Ishikawa (cell line): ENCODE measurements around the gene DEPDC7.

ENCODE experiments used
- CEBPB ChIP-seq: IDR thresholded peaks from 2 replicates; pipeline ENCODE4 v1.6.1; 2012
- CREB1 ChIP-seq: IDR thresholded peaks from 2 replicates; pipeline ENCODE4 v1.6.1; 2012; ENCODE audit warnings: low read depth
- EGR1 ChIP-seq: IDR thresholded peaks from 2 replicates; pipeline ENCODE4 v1.6.1; 2012
- EP300 ChIP-seq: IDR thresholded peaks from 2 replicates; pipeline ENCODE4 v1.6.1; 2012; ENCODE audit warnings: borderline replicate concordance
- FOXM1 ChIP-seq: IDR thresholded peaks from 2 replicates; pipeline ENCODE4 v1.6.1; 2012; ENCODE audit warnings: low read depth, borderline replicate concordance
- NFIC ChIP-seq: IDR thresholded peaks from 2 replicates; pipeline ENCODE4 v1.6.1; 2012
- RAD21 ChIP-seq: IDR thresholded peaks from 2 replicates; pipeline ENCODE4 v1.6.1; 2012; ENCODE audit warnings: low read depth
- TAF1 ChIP-seq: IDR thresholded peaks from 2 replicates; pipeline ENCODE4 v1.6.1; 2012; ENCODE audit warnings: low read depth, mild to moderate bottlenecking
- TCF12 ChIP-seq: IDR thresholded peaks from 2 replicates; pipeline ENCODE4 v1.6.1; 2012; ENCODE audit warnings: low read depth
- TEAD4 ChIP-seq: IDR thresholded peaks from 2 replicates; pipeline ENCODE4 v1.6.1; 2012
- YY1 ChIP-seq: IDR thresholded peaks from 2 replicates; pipeline ENCODE4 v1.6.1; 2012; ENCODE audit warnings: low read depth
- ZBTB7A ChIP-seq: IDR thresholded peaks from 2 replicates; pipeline ENCODE4 v1.6.1; 2012; ENCODE audit warnings: low read depth
- TF ChIP-seq, protein P1 (sequence below): IDR thresholded peaks from 2 replicates; pipeline ENCODE4 v1.6.1; 2012
- TF ChIP-seq, protein P2 (sequence below): IDR thresholded peaks from 2 replicates; pipeline ENCODE4 v1.6.1; 2012; ENCODE audit warnings: low read depth, mild to moderate bottlenecking
- TF ChIP-seq, protein P3 (sequence below): IDR thresholded peaks from 2 replicates; pipeline ENCODE4 v1.6.1; 2012

DEPDC7 gene

DNA sequence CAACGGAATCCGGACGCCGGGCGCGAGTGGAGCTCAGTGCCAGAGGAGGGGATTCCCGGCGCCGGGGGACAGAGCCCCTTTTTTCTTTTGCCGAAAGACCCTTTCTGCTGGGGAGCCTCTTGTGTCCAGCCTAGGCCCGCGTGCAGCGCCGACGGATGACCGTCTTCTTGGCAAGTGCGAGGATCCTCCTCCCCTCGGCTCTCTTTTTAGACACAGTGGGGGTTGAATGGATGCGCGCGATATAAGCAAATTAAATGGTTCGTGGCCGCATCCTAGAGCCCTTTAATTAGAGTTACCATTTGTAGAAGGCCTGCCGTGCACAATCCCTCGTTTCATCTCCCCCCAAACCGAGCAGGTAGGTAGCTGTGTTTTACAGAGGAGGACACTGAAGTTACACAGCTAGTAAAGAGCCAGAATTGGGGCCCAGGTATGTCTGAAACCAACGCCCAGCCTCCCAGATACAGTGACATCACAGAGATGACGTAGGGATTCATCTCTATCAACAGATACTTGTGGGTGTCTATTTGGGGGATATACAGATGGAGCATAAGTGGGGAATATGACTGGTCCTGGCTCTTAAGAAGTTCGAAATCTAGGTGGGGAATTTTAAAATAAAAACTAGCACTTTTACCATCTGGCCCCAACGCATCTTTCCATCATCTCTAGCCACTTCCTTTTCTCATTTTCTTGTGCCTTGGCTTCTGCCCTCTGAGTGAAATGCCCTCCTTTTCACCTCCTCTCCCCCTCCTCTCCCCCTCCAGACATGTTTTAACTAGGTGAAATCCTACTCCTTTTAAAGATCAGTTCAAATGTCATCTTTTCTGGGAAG is 24.6 kb downstream of the DEPDC7 start:
- TF ChIP-seq CREB1 = no peak
- TF ChIP-seq NFIC = no peak
- TF ChIP-seq, protein P1, sequence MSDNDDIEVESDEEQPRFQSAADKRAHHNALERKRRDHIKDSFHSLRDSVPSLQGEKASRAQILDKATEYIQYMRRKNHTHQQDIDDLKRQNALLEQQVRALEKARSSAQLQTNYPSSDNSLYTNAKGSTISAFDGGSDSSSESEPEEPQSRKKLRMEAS = no peak
- TF ChIP-seq CEBPB = no peak

DNA sequence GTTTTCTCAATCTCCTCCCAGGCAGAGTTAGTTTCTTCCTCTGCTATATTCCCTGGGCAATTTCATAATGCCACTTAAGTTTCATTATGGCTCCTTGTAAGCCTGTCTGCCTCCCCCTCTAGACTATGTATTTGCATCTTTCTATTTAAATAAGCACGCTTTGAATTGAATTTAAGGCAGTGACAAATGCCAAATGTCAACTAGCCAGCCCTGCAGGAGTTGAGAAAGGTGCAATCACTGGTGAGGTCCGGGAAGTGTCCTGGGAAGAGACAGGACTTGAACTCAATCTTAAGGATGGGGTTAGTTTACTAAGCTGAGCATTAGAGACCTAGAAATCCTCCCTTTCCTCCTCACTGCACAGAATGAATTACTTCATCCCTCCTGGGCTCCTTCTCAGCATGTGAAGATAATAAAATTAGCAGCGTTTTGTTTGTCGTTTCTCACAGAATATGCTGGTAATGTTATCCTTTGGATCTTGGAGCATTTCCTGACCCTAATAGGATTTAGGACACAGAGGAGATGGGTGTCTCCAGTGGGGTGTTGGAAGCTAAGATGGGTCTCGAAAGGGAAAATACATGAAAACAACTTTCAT is 25.3 kb downstream of the DEPDC7 start:
- TF ChIP-seq TAF1 = no peak
- no peak for TF ChIP-seq RAD21
- TF ChIP-seq EGR1 = no peak
- TF ChIP-seq CREB1 = no peak
- TF ChIP-seq NFIC = no peak
- TF ChIP-seq YY1 = no peak
- TF ChIP-seq, protein P2, sequence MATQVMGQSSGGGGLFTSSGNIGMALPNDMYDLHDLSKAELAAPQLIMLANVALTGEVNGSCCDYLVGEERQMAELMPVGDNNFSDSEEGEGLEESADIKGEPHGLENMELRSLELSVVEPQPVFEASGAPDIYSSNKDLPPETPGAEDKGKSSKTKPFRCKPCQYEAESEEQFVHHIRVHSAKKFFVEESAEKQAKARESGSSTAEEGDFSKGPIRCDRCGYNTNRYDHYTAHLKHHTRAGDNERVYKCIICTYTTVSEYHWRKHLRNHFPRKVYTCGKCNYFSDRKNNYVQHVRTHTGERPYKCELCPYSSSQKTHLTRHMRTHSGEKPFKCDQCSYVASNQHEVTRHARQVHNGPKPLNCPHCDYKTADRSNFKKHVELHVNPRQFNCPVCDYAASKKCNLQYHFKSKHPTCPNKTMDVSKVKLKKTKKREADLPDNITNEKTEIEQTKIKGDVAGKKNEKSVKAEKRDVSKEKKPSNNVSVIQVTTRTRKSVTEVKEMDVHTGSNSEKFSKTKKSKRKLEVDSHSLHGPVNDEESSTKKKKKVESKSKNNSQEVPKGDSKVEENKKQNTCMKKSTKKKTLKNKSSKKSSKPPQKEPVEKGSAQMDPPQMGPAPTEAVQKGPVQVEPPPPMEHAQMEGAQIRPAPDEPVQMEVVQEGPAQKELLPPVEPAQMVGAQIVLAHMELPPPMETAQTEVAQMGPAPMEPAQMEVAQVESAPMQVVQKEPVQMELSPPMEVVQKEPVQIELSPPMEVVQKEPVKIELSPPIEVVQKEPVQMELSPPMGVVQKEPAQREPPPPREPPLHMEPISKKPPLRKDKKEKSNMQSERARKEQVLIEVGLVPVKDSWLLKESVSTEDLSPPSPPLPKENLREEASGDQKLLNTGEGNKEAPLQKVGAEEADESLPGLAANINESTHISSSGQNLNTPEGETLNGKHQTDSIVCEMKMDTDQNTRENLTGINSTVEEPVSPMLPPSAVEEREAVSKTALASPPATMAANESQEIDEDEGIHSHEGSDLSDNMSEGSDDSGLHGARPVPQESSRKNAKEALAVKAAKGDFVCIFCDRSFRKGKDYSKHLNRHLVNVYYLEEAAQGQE = no peak
- no peak for TF ChIP-seq EP300
- TF ChIP-seq, protein P3, sequence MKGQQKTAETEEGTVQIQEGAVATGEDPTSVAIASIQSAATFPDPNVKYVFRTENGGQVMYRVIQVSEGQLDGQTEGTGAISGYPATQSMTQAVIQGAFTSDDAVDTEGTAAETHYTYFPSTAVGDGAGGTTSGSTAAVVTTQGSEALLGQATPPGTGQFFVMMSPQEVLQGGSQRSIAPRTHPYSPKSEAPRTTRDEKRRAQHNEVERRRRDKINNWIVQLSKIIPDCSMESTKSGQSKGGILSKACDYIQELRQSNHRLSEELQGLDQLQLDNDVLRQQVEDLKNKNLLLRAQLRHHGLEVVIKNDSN = no peak
- TF ChIP-seq ZBTB7A = no peak
- TF ChIP-seq TCF12 = no peak
- TF ChIP-seq CEBPB = no peak
- TF ChIP-seq TEAD4 = no peak
- TF ChIP-seq, protein P1 = no peak
- no peak for TF ChIP-seq FOXM1

DNA sequence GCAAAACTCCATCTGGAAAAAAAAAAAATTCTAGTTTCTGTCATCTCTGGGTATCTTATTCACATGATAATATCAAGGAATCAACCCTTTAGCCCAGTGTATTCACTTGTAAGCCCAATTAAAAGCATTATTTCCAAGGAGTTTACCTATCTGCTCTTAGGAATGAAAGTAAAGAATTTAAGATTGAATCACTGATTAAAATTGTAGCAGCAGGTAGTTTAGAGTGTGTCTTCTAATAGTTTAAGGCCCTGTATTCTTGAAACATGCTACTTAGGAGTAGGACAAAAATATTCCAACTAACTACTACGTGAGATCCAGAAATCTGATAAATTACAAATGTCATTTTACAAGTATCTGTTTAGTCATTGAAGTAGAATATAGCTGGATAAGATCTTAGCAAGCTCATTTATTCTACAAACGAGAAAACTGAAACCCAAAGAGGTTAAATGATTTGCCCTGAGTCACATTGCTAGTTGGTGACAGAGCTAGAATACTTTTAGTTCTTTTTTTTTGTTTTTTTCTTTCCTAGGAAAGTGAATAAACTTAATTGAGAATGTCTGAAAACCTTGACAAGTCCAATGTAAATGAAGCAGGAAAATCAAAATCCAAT is 27.6 kb downstream of the DEPDC7 start:
- TF ChIP-seq ZBTB7A = no peak
- TF ChIP-seq, protein P3 = no peak
- TF ChIP-seq TCF12 = no peak
- no peak for TF ChIP-seq YY1
- TF ChIP-seq CEBPB = no peak
- no peak for TF ChIP-seq FOXM1
- TF ChIP-seq TEAD4 = no peak
- TF ChIP-seq, protein P1 = no peak
- TF ChIP-seq EGR1 = no peak
- TF ChIP-seq TAF1 = no peak
- TF ChIP-seq CREB1 = no peak
- TF ChIP-seq EP300 = no peak

DNA sequence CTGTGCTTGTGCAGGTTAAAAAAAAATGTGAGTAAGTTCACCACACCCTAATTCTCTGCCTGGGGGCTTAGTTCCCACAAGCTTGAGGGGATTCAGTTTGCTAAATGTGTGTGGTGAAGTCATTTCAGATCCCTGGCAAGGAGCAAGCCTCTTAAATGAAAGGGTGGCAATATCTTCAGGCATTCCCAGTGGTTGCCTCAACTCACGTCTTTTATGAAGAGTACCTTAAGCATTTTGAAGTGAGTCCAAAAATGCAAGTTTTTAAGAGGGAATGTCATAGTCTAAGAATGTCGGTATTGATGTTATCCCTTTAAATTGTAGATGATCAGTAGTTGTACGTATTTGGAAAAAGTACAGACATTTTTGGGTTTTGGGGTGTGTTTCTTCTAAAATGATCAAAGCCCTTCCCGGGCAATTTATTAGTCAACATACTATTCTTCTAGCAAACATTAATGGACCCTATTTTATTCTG is 28.6 kb downstream of the DEPDC7 start:
- TF ChIP-seq TCF12 = no peak
- TF ChIP-seq EGR1 = no peak
- TF ChIP-seq RAD21 = no peak
- TF ChIP-seq TEAD4 = no peak

DNA sequence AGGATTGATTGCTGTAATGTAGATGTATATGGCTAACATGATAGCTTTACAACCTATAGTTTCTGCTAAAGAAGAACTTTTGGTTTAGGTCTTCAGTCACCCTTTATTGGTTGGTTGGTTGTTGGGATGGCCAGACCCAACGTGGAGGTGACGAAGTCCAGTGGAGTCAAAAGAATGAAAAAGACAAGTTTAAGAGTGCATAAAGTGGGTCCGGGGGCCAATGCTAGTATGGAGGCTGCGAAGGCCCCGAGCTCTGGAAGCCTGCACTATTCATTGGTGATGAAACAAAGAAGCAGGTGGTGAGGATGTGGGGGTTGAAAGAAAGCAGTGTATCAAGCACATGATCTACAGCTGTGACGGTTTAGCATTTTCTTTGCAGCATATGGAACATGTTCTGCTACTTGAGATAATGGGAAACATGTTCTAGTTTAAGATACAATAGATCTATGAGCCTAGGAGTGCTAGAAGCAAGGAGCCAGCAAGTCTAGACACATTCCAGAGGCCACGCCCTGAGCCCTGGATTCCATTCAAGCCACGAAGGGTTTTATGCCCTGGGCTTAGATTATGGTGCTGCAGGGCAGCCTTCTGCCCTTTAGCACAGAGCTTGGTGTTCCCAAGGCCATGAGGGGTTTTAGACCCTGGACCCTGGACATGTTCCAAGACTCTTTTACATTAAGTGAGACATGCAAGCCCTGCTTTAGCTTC is 30.0 kb downstream of the DEPDC7 start:
- TF ChIP-seq, protein P2 = no peak
- no peak for TF ChIP-seq ZBTB7A
- TF ChIP-seq EGR1 = no peak
